Thoracic aorta (tissue), 2 donors: ENCODE measurements around the gene ZBTB8A. TPM values are rescaled to one million over a fixed set of nuclear protein-coding genes. Genes with fewer than 3 reads are reported as not detected.

Experiments
- ATAC-seq: fragments of 150-250 bp; one replicate; pipeline ENCODE4 v1.8.0; 2017; ENCODE audit warnings: low read depth; ENCODE audit not compliant: insufficient number of reproducible peaks, low FRiP score
- DNase-seq: peaks from one replicate; pipeline ENCODE4 v3.0.0-alpha.2; 2020; ENCODE audit warnings: low spot score
- H3K27ac ChIP-seq, 2 donors: fragments of 200-600 bp; sonication (generic); 1 replicate in 1 of 2; 2 replicates in 1 of 2; pipeline ENCODE4 v1.5.1; 2016; ENCODE audit warnings: mild to moderate bottlenecking in 2 of 2, moderate library complexity in 2 of 2
- H3K27me3 ChIP-seq: fragments of 200-600 bp; sonication (generic); replicated peaks from 2 replicates; pipeline ENCODE4 v1.6.0; 2016; ENCODE audit warnings: mild to moderate bottlenecking; ENCODE audit not compliant: insufficient read depth
- H3K36me3 ChIP-seq: fragments of 200-600 bp; sonication (generic); one replicate; pipeline ENCODE4 v1.5.1; 2016
- H3K4me1 ChIP-seq, 2 donors: fragments of 200-600 bp; sonication (generic); 1 replicate in 1 of 2; 2 replicates in 1 of 2; pipeline versions ENCODE4 v1.5.1 to v1.6.0; 2016; ENCODE audit warnings: low read depth in 2 of 2, mild to moderate bottlenecking in 1 of 2; ENCODE audit not compliant: control insufficient read depth in 1 of 2
- H3K4me3 ChIP-seq: fragments of 200-600 bp; sonication (generic); 2 replicates; pipeline ENCODE4 v1.5.1; 2016; ENCODE audit warnings: mild to moderate bottlenecking
- H3K9me3 ChIP-seq: fragments of 200-600 bp; sonication (generic); 2 replicates; pipeline ENCODE4 v1.5.1; 2016
- total RNA-seq, 2 donors: library from RNA; depleted of rRNA; stranded (reverse); fragments of >200 nt; gene quantifications; one replicate each; pipeline versions ENCODE4 v1.1.0 to v1.2.3, GENCODE V29; 2016
- TF ChIP-seq, protein P1 (sequence below): fragments of 200-600 bp; sonication (generic); IDR thresholded peaks from one replicate; pipeline ENCODE4 v1.5.1; 2019; ENCODE audit warnings: antibody characterized with exemption

ZBTB8A gene
- total RNA-seq, 2 donors from 2014 or later, result 4.5 to 5.6 TPM

GRCh38 chr1:32536117-32536516 is 3.1 kb upstream of the ZBTB8A start:
- H3K36me3 ChIP-seq, result no peaks in the 10 kb centered on the region
- DNase-seq (no peak), ATAC-seq (no peak)
- peaks cover 3 to 15% of the 10 kb centered on the region in 2 donors for H3K4me1 ChIP-seq
- no peaks in the 10 kb centered on the region for H3K27me3 ChIP-seq
- no peak overlapping the region for H3K4me3 ChIP-seq
- H3K9me3 ChIP-seq, result no peaks in the 10 kb centered on the region
- H3K27ac ChIP-seq, result no peak overlapping the region
- TF ChIP-seq, protein P1, sequence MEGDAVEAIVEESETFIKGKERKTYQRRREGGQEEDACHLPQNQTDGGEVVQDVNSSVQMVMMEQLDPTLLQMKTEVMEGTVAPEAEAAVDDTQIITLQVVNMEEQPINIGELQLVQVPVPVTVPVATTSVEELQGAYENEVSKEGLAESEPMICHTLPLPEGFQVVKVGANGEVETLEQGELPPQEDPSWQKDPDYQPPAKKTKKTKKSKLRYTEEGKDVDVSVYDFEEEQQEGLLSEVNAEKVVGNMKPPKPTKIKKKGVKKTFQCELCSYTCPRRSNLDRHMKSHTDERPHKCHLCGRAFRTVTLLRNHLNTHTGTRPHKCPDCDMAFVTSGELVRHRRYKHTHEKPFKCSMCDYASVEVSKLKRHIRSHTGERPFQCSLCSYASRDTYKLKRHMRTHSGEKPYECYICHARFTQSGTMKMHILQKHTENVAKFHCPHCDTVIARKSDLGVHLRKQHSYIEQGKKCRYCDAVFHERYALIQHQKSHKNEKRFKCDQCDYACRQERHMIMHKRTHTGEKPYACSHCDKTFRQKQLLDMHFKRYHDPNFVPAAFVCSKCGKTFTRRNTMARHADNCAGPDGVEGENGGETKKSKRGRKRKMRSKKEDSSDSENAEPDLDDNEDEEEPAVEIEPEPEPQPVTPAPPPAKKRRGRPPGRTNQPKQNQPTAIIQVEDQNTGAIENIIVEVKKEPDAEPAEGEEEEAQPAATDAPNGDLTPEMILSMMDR, result no peak

- Histone ChIP-seq H3K4me1 (peaks cover 3 to 15% of the 10 kb centered on the region in 2 donors), H3K9me3 (no peaks in the 10 kb centered on the region), H3K27ac (no peak overlapping the region), H3K4me3 (no peak overlapping the region), H3K36me3 (no peaks in the 10 kb centered on the region), H3K27me3 (no peaks in the 10 kb centered on the region)
- TF ChIP-seq, protein P1, result no peak
- ATAC-seq (no peak), DNase-seq (no peak)
Measured at GRCh38 chr1:32536764-32537163, 2.5 kb upstream of the ZBTB8A start.

DNA sequence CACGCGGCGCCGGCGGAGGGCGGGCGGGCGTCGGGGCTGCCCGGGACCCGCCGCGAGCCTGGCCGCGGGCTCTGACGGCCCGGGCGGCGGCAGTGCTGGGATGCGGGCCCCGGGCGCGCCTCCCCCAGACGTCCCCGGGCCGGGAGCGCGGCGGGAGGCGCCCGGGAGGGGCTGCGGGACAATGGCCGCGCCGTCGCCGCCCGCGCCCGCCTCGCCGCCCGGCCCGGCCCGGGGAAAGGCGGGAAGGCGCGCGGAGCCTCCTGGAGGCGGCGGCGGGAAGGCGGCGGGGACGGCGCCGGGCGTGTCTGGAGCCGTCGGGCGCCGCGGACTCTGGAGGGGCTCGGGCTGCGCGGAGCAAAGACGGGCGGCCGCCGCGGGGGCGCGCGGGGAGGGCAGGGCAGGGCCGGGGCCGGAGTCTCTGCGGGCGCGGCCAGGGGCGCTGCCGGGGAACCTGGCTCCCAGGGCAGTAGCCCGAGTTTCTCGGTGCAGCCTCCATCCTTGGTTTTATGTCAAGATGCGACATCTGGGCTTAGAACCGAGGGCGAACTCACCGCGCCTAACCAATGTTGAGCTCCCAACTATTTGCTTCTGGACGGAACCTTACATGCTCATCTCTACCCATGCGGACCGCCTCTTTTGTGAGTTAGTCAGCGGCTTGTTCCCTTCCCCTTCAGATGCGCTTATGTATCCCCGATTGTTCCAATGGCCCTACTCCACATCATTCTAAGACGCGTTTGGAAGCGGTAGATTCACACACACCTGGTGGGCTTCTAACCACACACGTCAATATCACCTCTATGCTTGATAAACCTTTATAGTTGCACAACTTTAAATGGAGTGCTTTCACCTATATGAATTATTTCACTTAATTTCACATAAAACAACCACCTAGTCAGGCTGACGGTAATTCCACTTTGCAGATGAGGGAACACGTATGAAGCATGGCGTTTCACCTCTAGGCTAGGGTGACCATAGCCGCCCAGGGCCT is 651 bp downstream of the ZBTB8A start:
- ATAC-seq (no peak), DNase-seq (no peak)
- Histone ChIP-seq H3K27ac (peak overlapping the region in 1 of 2 donors; percentile 37), H3K4me1 (peaks cover 3 to 15% of the 10 kb centered on the region in 2 donors), H3K27me3 (no peaks in the 10 kb centered on the region), H3K36me3 (no peaks in the 10 kb centered on the region), H3K4me3 (peak overlapping the region; percentile 74), H3K9me3 (no peaks in the 10 kb centered on the region)
- TF ChIP-seq, protein P1, result no peak

DNA sequence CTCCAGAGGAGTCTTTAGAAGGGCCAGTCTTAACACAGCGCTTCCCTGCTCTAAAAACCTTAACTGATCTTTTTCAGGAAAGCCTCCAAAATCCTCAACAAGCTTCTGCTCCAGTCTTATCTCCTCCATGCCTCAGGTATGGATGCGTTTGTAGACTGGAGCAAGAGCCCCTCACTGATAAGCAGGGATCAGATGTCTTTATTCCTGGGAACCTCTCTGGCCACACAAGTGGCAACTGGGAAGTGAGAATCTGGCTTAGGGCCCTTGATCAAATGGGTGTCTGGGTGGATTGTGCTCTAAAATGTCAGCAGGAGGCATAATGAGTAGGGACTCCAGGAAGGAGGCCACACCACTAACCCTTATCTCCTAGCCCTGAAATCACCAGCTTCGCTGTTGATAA is 1.4 kb downstream of the ZBTB8A start:
- peak overlapping the region; percentile 68 for H3K4me3 ChIP-seq
- no peaks in the 10 kb centered on the region for H3K9me3 ChIP-seq
- no peak overlapping the region for H3K27ac ChIP-seq
- no peaks in the 10 kb centered on the region for H3K27me3 ChIP-seq
- H3K4me1 ChIP-seq, result peaks cover 3 to 15% of the 10 kb centered on the region in 2 donors
- TF ChIP-seq, protein P1, result no peak
- DNase-seq (no peak), ATAC-seq (no peak)
- no peaks in the 10 kb centered on the region for H3K36me3 ChIP-seq

DNA sequence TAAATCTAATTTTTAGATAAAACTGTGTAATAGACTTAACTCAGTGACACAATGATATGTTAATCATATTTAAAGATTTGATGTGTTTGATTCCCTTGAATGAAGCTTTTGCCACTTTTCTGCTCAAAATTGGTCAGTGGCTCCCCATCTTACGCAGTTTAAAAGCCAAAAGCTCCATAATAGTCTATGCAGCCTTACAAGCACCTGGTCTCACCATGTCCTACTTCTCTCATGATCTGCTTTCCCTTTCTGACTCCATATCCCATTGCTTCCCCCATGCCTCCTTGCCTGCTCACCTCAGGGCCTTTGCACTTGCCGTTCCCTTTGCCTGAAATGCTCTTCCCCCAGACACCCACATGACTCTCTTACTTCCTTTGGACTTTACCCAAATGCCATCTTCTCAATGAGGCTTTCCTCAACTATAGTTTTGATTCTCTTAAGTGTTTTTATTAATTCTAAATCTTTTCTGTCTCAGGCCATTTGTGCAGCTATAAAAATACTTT is 1.9 kb downstream of the ZBTB8A start:
- ATAC-seq, result no peak
- Histone ChIP-seq H3K9me3 (no peaks in the 10 kb centered on the region), H3K36me3 (no peaks in the 10 kb centered on the region), H3K27ac (no peak overlapping the region), H3K4me3 (no peak overlapping the region), H3K27me3 (no peaks in the 10 kb centered on the region), H3K4me1 (peaks cover 3 to 15% of the 10 kb centered on the region in 2 donors)
- no peak for DNase-seq
- TF ChIP-seq, protein P1, result no peak
